ENCODE results near the gene TRMT10A. TPM values are rescaled to one million over a fixed set of nuclear protein-coding genes. Genes with fewer than 3 reads are reported as not detected.

Gene TRMT10A
- total and polyA plus RNA-seq, 3 experiments from 2014 or later, result 1.8 to 10.1 (median 8.1) TPM

- ChIA-PET POLR2A (no interaction called here), CTCF (no interaction called here)
- Histone ChIP-seq H3K4me3 (ENCODE audit: low read length) (no peak overlapping the region), H3K9me3 (ENCODE audit: low read length) (no peaks in the 10 kb centered on the region), H3K36me3 (ENCODE audit: insufficient read depth, low read length) (no peaks in the 10 kb centered on the region), H3K27me3 (ENCODE audit: insufficient read depth, low read length, poor library complexity, severe bottlenecking) (no peaks in the 10 kb centered on the region), H3K27ac (ENCODE audit: low read depth, low read length) (no peak overlapping the region), H3K4me1 (ENCODE audit: insufficient read depth, low read length) (no peaks in the 10 kb centered on the region)
- Mint-ChIP-seq H3K4me1 (no peaks in the 10 kb centered on the region), H3K27ac (no peak overlapping the region), H3K9me3 (no peaks in the 10 kb centered on the region), H3K4me3 (no peak overlapping the region), H3K36me3 (no peaks in the 10 kb centered on the region), H3K27me3 (peaks cover 3 to 6% of the 10 kb centered on the region in 2 donors)
- DNase-seq, result no peak
Observed at GRCh38 chr4:99593781-99594641, 30.2 kb upstream of the TRMT10A start.

- CTCF ChIA-PET, result no interaction called here
- Histone ChIP-seq H3K27me3 (ENCODE audit: insufficient read depth, low read length, poor library complexity, severe bottlenecking) (no peaks in the 10 kb centered on the region), H3K27ac (ENCODE audit: low read depth, low read length) (no peak overlapping the region), H3K36me3 (ENCODE audit: insufficient read depth, low read length) (no peaks in the 10 kb centered on the region), H3K9me3 (ENCODE audit: low read length) (no peaks in the 10 kb centered on the region), H3K4me3 (ENCODE audit: low read length) (no peak overlapping the region), H3K4me1 (ENCODE audit: insufficient read depth, low read length) (no peaks in the 10 kb centered on the region)
- H3K9me3 Mint-ChIP-seq, result no peaks in the 10 kb centered on the region
- DNase-seq, result no peak
- no peak overlapping the region for H3K27ac Mint-ChIP-seq
- POLR2A ChIA-PET, result no interaction called here
- no peaks in the 10 kb centered on the region for H3K4me1 Mint-ChIP-seq
- no peak overlapping the region for H3K4me3 Mint-ChIP-seq
- no peaks in the 10 kb centered on the region for H3K36me3 Mint-ChIP-seq
- H3K27me3 Mint-ChIP-seq, result peaks cover 1 to 4% of the 10 kb centered on the region in 2 donors
Observed at GRCh38 chr4:99591757-99592156, 27.9 kb upstream of the TRMT10A start.

GRCh38 chr4:99587803-99588202, 24.0 kb upstream of the TRMT10A start:
- Histone ChIP-seq H3K4me3 (ENCODE audit: low read length) (no peak overlapping the region), H3K27ac (ENCODE audit: low read depth, low read length) (no peak overlapping the region), H3K4me1 (ENCODE audit: insufficient read depth, low read length) (no peaks in the 10 kb centered on the region), H3K27me3 (ENCODE audit: insufficient read depth, low read length, poor library complexity, severe bottlenecking) (no peaks in the 10 kb centered on the region), H3K9me3 (ENCODE audit: low read length) (no peaks in the 10 kb centered on the region), H3K36me3 (ENCODE audit: insufficient read depth, low read length) (no peaks in the 10 kb centered on the region)
- Mint-ChIP-seq H3K36me3 (no peaks in the 10 kb centered on the region), H3K4me1 (no peaks in the 10 kb centered on the region), H3K4me3 (no peak overlapping the region), H3K27me3 (peaks cover 5 to 23% of the 10 kb centered on the region in 2 donors), H3K9me3 (no peaks in the 10 kb centered on the region), H3K27ac (no peak overlapping the region)
- ChIA-PET CTCF (interaction anchor here (0.6 kb wide), 1 partner anchor 72 kb away, joined by 3 read pairs; no protein-coding TSS in a partner anchor), POLR2A (no interaction called here)
- DNase-seq, result no peak

- Histone ChIP-seq H3K27me3 (ENCODE audit: insufficient read depth, low read length, poor library complexity, severe bottlenecking) (no peaks in the 10 kb centered on the region), H3K9me3 (ENCODE audit: low read length) (no peaks in the 10 kb centered on the region), H3K4me3 (ENCODE audit: low read length) (no peak overlapping the region), H3K36me3 (ENCODE audit: insufficient read depth, low read length) (no peaks in the 10 kb centered on the region), H3K4me1 (ENCODE audit: insufficient read depth, low read length) (no peaks in the 10 kb centered on the region), H3K27ac (ENCODE audit: low read depth, low read length) (no peak overlapping the region)
- DNase-seq, result no peak
- peaks cover 5 to 28% of the 10 kb centered on the region in 2 donors for H3K27me3 Mint-ChIP-seq
- ChIA-PET CTCF (no interaction called here), POLR2A (no interaction called here)
- no peak overlapping the region for H3K4me3 Mint-ChIP-seq
- no peaks in the 10 kb centered on the region for H3K4me1 Mint-ChIP-seq
- no peaks in the 10 kb centered on the region for H3K36me3 Mint-ChIP-seq
- H3K9me3 Mint-ChIP-seq, result no peaks in the 10 kb centered on the region
- H3K27ac Mint-ChIP-seq, result no peak overlapping the region
Observed at GRCh38 chr4:99587309-99587708, 23.5 kb upstream of the TRMT10A start.

GRCh38 chr4:99586797-99587196, 23.0 kb upstream of the TRMT10A start:
- Histone ChIP-seq H3K27ac (ENCODE audit: low read depth, low read length) (no peak overlapping the region), H3K4me1 (ENCODE audit: insufficient read depth, low read length) (no peaks in the 10 kb centered on the region), H3K36me3 (ENCODE audit: insufficient read depth, low read length) (no peaks in the 10 kb centered on the region), H3K27me3 (ENCODE audit: insufficient read depth, low read length, poor library complexity, severe bottlenecking) (no peaks in the 10 kb centered on the region), H3K9me3 (ENCODE audit: low read length) (no peaks in the 10 kb centered on the region), H3K4me3 (ENCODE audit: low read length) (no peak overlapping the region)
- POLR2A ChIA-PET, result no interaction called here
- Mint-ChIP-seq H3K27ac (no peak overlapping the region), H3K9me3 (no peaks in the 10 kb centered on the region), H3K4me3 (no peak overlapping the region), H3K4me1 (no peaks in the 10 kb centered on the region), H3K27me3 (peaks cover 6 to 33% of the 10 kb centered on the region in 2 donors), H3K36me3 (no peaks in the 10 kb centered on the region)
- CTCF ChIA-PET, result no interaction called here
- no peak for DNase-seq

- Histone ChIP-seq H3K4me1 (ENCODE audit: insufficient read depth, low read length) (no peaks in the 10 kb centered on the region), H3K9me3 (ENCODE audit: low read length) (no peaks in the 10 kb centered on the region), H3K36me3 (ENCODE audit: insufficient read depth, low read length) (no peaks in the 10 kb centered on the region), H3K27ac (ENCODE audit: low read depth, low read length) (no peak overlapping the region), H3K27me3 (ENCODE audit: insufficient read depth, low read length, poor library complexity, severe bottlenecking) (no peaks in the 10 kb centered on the region), H3K4me3 (ENCODE audit: low read length) (no peak overlapping the region)
- H3K36me3 Mint-ChIP-seq, result no peaks in the 10 kb centered on the region
- no peaks in the 10 kb centered on the region for H3K9me3 Mint-ChIP-seq
- DNase-seq, result no peak
- H3K27me3 Mint-ChIP-seq, result peaks cover 7 to 38% of the 10 kb centered on the region in 2 donors
- no peak overlapping the region for H3K27ac Mint-ChIP-seq
- ChIA-PET CTCF (no interaction called here), POLR2A (no interaction called here)
- no peaks in the 10 kb centered on the region for H3K4me1 Mint-ChIP-seq
- no peak overlapping the region for H3K4me3 Mint-ChIP-seq
Observed at GRCh38 chr4:99586322-99586721, 22.5 kb upstream of the TRMT10A start.

- H3K27ac ChIP-seq (ENCODE audit: low read depth, low read length), result no peak overlapping the region
- no peaks in the 10 kb centered on the region for H3K36me3 Mint-ChIP-seq
- H3K27me3 ChIP-seq (ENCODE audit: insufficient read depth, low read length, poor library complexity, severe bottlenecking), result no peaks in the 10 kb centered on the region
- H3K27me3 Mint-ChIP-seq, result peaks cover 6 to 46% of the 10 kb centered on the region in 2 donors
- ChIA-PET CTCF (no interaction called here), POLR2A (no interaction called here)
- no peaks in the 10 kb centered on the region for H3K36me3 ChIP-seq (ENCODE audit: insufficient read depth, low read length)
- no peak overlapping the region for H3K27ac Mint-ChIP-seq
- H3K4me1 Mint-ChIP-seq, result no peaks in the 10 kb centered on the region
- no peaks in the 10 kb centered on the region for H3K4me1 ChIP-seq (ENCODE audit: insufficient read depth, low read length)
- H3K4me3 ChIP-seq (ENCODE audit: low read length), result no peak overlapping the region
- H3K9me3 ChIP-seq (ENCODE audit: low read length), result no peaks in the 10 kb centered on the region
- no peak for DNase-seq
- no peaks in the 10 kb centered on the region for H3K9me3 Mint-ChIP-seq
- no peak overlapping the region for H3K4me3 Mint-ChIP-seq
Observed at GRCh38 chr4:99585516-99585915, 21.7 kb upstream of the TRMT10A start.

- H3K4me1 Mint-ChIP-seq, result no peaks in the 10 kb centered on the region
- H3K27me3 Mint-ChIP-seq, result peaks cover 15 to 74% of the 10 kb centered on the region in 2 donors
- Histone ChIP-seq H3K27me3 (ENCODE audit: insufficient read depth, low read length, poor library complexity, severe bottlenecking) (no peaks in the 10 kb centered on the region), H3K9me3 (ENCODE audit: low read length) (no peaks in the 10 kb centered on the region), H3K27ac (ENCODE audit: low read depth, low read length) (no peak overlapping the region), H3K4me1 (ENCODE audit: insufficient read depth, low read length) (no peaks in the 10 kb centered on the region), H3K4me3 (ENCODE audit: low read length) (no peak overlapping the region), H3K36me3 (ENCODE audit: insufficient read depth, low read length) (no peaks in the 10 kb centered on the region)
- ChIA-PET CTCF (no interaction called here), POLR2A (no interaction called here)
- no peak overlapping the region for H3K27ac Mint-ChIP-seq
- no peak for DNase-seq
- H3K36me3 Mint-ChIP-seq, result no peaks in the 10 kb centered on the region
- no peak overlapping the region for H3K4me3 Mint-ChIP-seq
- H3K9me3 Mint-ChIP-seq, result no peaks in the 10 kb centered on the region
Observed at GRCh38 chr4:99578714-99579113, 14.9 kb upstream of the TRMT10A start.

Data from CD8-positive, alpha-beta memory T cell (primary cell).